Choroid plexus epithelial cell (primary cell): Measurements from ENCODE around the gene NDUFV3.
A peak's percentile ranks its signal among the peaks of the same experiment; 100 is the strongest.
"Not testable (repeated sequence)": the region's sequence is repeated elsewhere in the genome, so short reads cannot be mapped to it uniquely, and the experiment has no call there.

Experiments
- DNase-seq: peaks from one replicate; pipeline ENCODE4 v3.0.0-alpha.2; 2010; ENCODE audit warnings: low read depth
- H3K4me3 ChIP-seq: 2 replicates; pipeline ENCODE4 v1.5.1; 2011; ENCODE audit warnings: low read depth, mild to moderate bottlenecking, control low read depth, low read length, moderate library complexity
- CTCF ChIP-seq: conservative IDR thresholded peaks from 2 replicates; pipeline ENCODE4 v1.5.1; 2011; ENCODE audit warnings: low read depth, mild to moderate bottlenecking, control low read depth, inconsistent platforms, low read length, moderate library complexity

The NDUFV3 gene

GRCh38 chr21:42903817-42904216, 10.7 kb downstream of the NDUFV3 start:
- TF ChIP-seq CTCF: no peak
- no peak for DNase-seq
- no peak overlapping the region for H3K4me3 ChIP-seq

GRCh38 chr21:42905195-42905594, 12.1 kb downstream of the NDUFV3 start:
- peak; percentile 5 for DNase-seq
- TF ChIP-seq CTCF: no peak
- H3K4me3 ChIP-seq: no peak overlapping the region

GRCh38 chr21:42906233-42906632, 13.1 kb downstream of the NDUFV3 start:
- TF ChIP-seq CTCF: no peak
- DNase-seq: no peak
- H3K4me3 ChIP-seq: no peak overlapping the region

- not testable (repeated sequence) for H3K4me3 ChIP-seq
These were observed 15.4 kb downstream of the NDUFV3 start for GRCh38 chr21:42908484-42908883.

GRCh38 chr21:42911920-42912319, 18.8 kb downstream of the NDUFV3 start:
- DNase-seq, H3K4me3 ChIP-seq: not testable (repeated sequence)

More at GRCh38 chr21:42908484-42908883, 15.4 kb downstream of the NDUFV3 start:
- DNase-seq: not testable (repeated sequence)

GRCh38 chr21:42913476-42913875, 20.4 kb downstream of the NDUFV3 start:
- DNase-seq: no peak
- H3K4me3 ChIP-seq: no peak overlapping the region

GRCh38 chr21:42918291-42918690, 25.2 kb downstream of the NDUFV3 start:
- no peak overlapping the region for H3K4me3 ChIP-seq
- no peak for TF ChIP-seq CTCF

More at GRCh38 chr21:42913476-42913875, 20.4 kb downstream of the NDUFV3 start:
- TF ChIP-seq CTCF: no peak

GRCh38 chr21:42921927-42922326, 28.8 kb downstream of the NDUFV3 start:
- no peak for DNase-seq
- TF ChIP-seq CTCF: no peak
- H3K4me3 ChIP-seq: no peak overlapping the region

More at GRCh38 chr21:42918291-42918690, 25.2 kb downstream of the NDUFV3 start:
- DNase-seq: no peak
